Medulla oblongata (tissue), 1 donor: ENCODE results near the gene CDC42EP1.
A peak's percentile ranks its signal among the peaks of the same experiment; 100 is the strongest.
"Not testable (repeated sequence)": the region's sequence is repeated elsewhere in the genome, so short reads cannot be mapped to it uniquely, and the experiment has no call there.

Experiments used
- DNase-seq: peaks from one replicate; pipeline ENCODE4 v3.0.0-alpha.2; 2015; ENCODE audit errors: extremely low spot score

The CDC42EP1 gene

GRCh38 chr22:37559901-37560607 is at the start of gene CDC42EP1:
Gene CDC42EP1 (plus strand): TSS chr22:37560480. CDS start chr22:37566350, 5,870 bp downstream.
- peak; percentile 76 for DNase-seq

- no peak for DNase-seq
Measured at GRCh38 chr22:37511395-37512104, 48.7 kb upstream of the CDC42EP1 start.

GRCh38 chr22:37514526-37515051 is 45.7 kb upstream of the CDC42EP1 start:
- DNase-seq = no peak

GRCh38 chr22:37515901-37516300 is 44.4 kb upstream of the CDC42EP1 start:
- DNase-seq = no peak

GRCh38 chr22:37516456-37516855 is 43.8 kb upstream of the CDC42EP1 start:
- no peak for DNase-seq

- no peak for DNase-seq
Measured at GRCh38 chr22:37517826-37518450, 42.3 kb upstream of the CDC42EP1 start.

- DNase-seq = no peak
Measured at GRCh38 chr22:37518509-37519267, 41.6 kb upstream of the CDC42EP1 start.

- no peak for DNase-seq
Measured at GRCh38 chr22:37519268-37520195, 40.7 kb upstream of the CDC42EP1 start, which contains the start of gene CARD10. Gene CARD10 (minus strand): TSS chr22:37519415. CDS start chr22:37519200, 215 bp downstream.

- no peak for DNase-seq
Measured at GRCh38 chr22:37520776-37521191, 39.5 kb upstream of the CDC42EP1 start.

GRCh38 chr22:37521236-37521739 is 39.0 kb upstream of the CDC42EP1 start:
- no peak for DNase-seq

- DNase-seq = no peak
Measured at GRCh38 chr22:37522482-37522881, 37.8 kb upstream of the CDC42EP1 start.

GRCh38 chr22:37525073-37525745 is 35.1 kb upstream of the CDC42EP1 start:
- no peak for DNase-seq

- no peak for DNase-seq
Measured at GRCh38 chr22:37525746-37526350, 34.4 kb upstream of the CDC42EP1 start.

GRCh38 chr22:37526376-37526775 is 33.9 kb upstream of the CDC42EP1 start:
- no peak for DNase-seq

GRCh38 chr22:37527081-37527752 is 33.1 kb upstream of the CDC42EP1 start:
- DNase-seq = not testable (repeated sequence)

- DNase-seq = not testable (repeated sequence)
Measured at GRCh38 chr22:37527952-37528351, 32.3 kb upstream of the CDC42EP1 start.

GRCh38 chr22:37529652-37530345 is 30.5 kb upstream of the CDC42EP1 start:
- no peak for DNase-seq

GRCh38 chr22:37533995-37534394 is 26.3 kb upstream of the CDC42EP1 start:
- peak; percentile 50 for DNase-seq
